Activated T-helper 1 cell treated with Interleukin-2 at 50 U/mL for 16 hours (primary cell): ENCODE measurements around the gene CAPG.

Experiments used
- DNase-seq: peaks from one replicate; pipeline ENCODE4 v3.0.0-alpha.2; 2020; ENCODE audit warnings: low read depth

The CAPG gene

GRCh38 chr2:85356186-85356585, 54.0 kb downstream of the CAPG start:
- no peak for DNase-seq

DNA sequence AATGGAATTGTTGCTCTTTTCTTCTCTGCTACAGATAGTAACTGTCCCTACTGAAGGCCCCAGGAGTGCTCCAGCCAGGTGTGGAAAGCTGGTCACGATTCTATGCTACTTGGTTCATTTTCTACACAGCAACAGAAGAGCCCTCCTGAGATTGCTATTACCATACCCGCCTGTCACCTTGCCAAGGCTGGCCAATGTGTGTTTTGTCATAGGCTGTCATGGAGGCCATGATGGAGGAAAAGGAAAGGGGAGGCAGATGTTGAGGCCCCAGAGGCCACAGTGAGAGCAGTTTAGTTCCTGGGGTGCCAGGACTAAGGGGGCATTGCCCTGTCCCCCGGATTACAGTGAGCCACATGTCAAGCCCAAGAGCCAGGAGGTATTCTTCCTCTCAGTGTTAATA, 54.6 kb downstream of the CAPG start:
- no peak for DNase-seq

GRCh38 chr2:85355073-85355410, 55.1 kb downstream of the CAPG start:
- no peak for DNase-seq

- DNase-seq: peak; percentile 93
Measured at GRCh38 chr2:85354286-85355072, 55.7 kb downstream of the CAPG start, which contains the start of the genes ELMOD3 and RETSAT. TSS of gene ELMOD3 (plus strand) at chr2:85354769. CDS start at chr2:85357199, 2,430 bp downstream. TSS of gene RETSAT (minus strand) at chr2:85354528. CDS start at chr2:85354507, 21 bp downstream.

- DNase-seq: no peak
Measured at GRCh38 chr2:85353876-85354285, 56.3 kb downstream of the CAPG start.

GRCh38 chr2:85347599-85347998, 62.6 kb downstream of the CAPG start:
- no peak for DNase-seq
